Gastroesophageal sphincter (tissue), 4 donors: ENCODE results near the gene NDUFS6. TPM values are rescaled to one million over a fixed set of nuclear protein-coding genes. Genes with fewer than 3 reads are reported as not detected.

Source experiments
- ATAC-seq: fragments of 150-250 bp; one replicate; pipeline ENCODE4 v1.9.1; 2016; ENCODE audit warnings: mild to moderate bottlenecking, moderate library complexity
- H3K27ac ChIP-seq, 4 donors: fragments of 200-600 bp; sonication (generic) in 3 of 4; 1 replicate in 3 of 4; 2 replicates in 1 of 4; pipeline ENCODE4 v1.5.1; 2016 to 2019
- H3K27me3 ChIP-seq: fragments of 200-600 bp; sonication (generic); one replicate; pipeline ENCODE4 v1.5.1; 2019
- H3K36me3 ChIP-seq, 2 donors: fragments of 200-600 bp; sonication (generic); one replicate each; pipeline ENCODE4 v1.5.1; 2019; ENCODE audit warnings: control low read depth in 1 of 2
- H3K4me1 ChIP-seq, 3 donors: fragments of 200-600 bp; sonication (generic); 1 replicate in 2 of 3; 2 replicates in 1 of 3; pipeline ENCODE4 v1.5.1; 2016 to 2019; ENCODE audit warnings: control low read depth in 2 of 3
- H3K4me3 ChIP-seq, 2 donors: fragments of 200-600 bp; sonication (generic); one replicate each; pipeline ENCODE4 v1.5.1; 2019; ENCODE audit warnings: mild to moderate bottlenecking in 1 of 2, moderate library complexity in 1 of 2
- H3K9me3 ChIP-seq, 3 donors: fragments of 200-600 bp; sonication (generic); one replicate each; pipeline ENCODE4 v1.5.1; 2017 to 2019; ENCODE audit warnings: control low read depth in 2 of 3
- CTCF ChIP-seq, 4 experiments: fragments of 200-600 bp in 2 of 4; fragments of 450-650 bp in 2 of 4; sonication (generic) in 1 of 4; IDR thresholded peaks; one replicate each; pipeline ENCODE4 v1.5.1; 2017 to 2019; ENCODE audit warnings: antibody characterized with exemption in 4 of 4, mild to moderate bottlenecking in 2 of 4, moderate library complexity in 2 of 4
- EP300 ChIP-seq: sonication (generic); formaldehyde crosslinking; IDR thresholded peaks from one replicate; pipeline ENCODE4 v1.6.1; 2017; ENCODE audit warnings: antibody characterized with exemption, mild to moderate bottlenecking
- POLR2A ChIP-seq, 2 donors: fragments of 450-650 bp; IDR thresholded peaks; one replicate each; pipeline ENCODE4 v1.6.1; 2017; ENCODE audit warnings: antibody characterized with exemption in 2 of 2, mild to moderate bottlenecking in 2 of 2, moderate library complexity in 1 of 2
- POLR2AphosphoS5 ChIP-seq: sonication (generic); formaldehyde crosslinking; IDR thresholded peaks from one replicate; pipeline ENCODE4 v1.6.1; 2017; ENCODE audit warnings: antibody characterized with exemption
- WGBS, 2 donors: methylation state at CpG; one replicate each; pipeline ENCODE4 v1.1.5; 2018; ENCODE audit warnings: low coverage in 1 of 2; 5-methylcytosine and 5-hydroxymethylcytosine counted together
- total RNA-seq, 4 donors: library from RNA; depleted of rRNA; stranded (reverse); fragments of >200 nt; gene quantifications; one replicate each; pipeline ENCODE4 v1.1.0, GENCODE V29; 2016

NDUFS6 gene
- total RNA-seq, 4 donors from 2014 or later: 44.6 to 82.9 (median 51.6) TPM

- H3K4me1 ChIP-seq: no peaks in the 10 kb centered on the region
- peaks cover 39% of the 10 kb centered on the region for H3K27me3 ChIP-seq
- WGBS, 2 donors: 11 to 30% methylated on average over 10 of the region's 10 CpGs
- no peak overlapping the region for H3K4me3 ChIP-seq
- no peaks in the 10 kb centered on the region for H3K36me3 ChIP-seq
- TF ChIP-seq POLR2AphosphoS5: no peak
- no peak for TF ChIP-seq EP300
- no peak for TF ChIP-seq CTCF (IDR thresholded peaks at IDR 0.05)
- TF ChIP-seq POLR2A (IDR thresholded peaks at IDR 0.05): no peak
- no peak overlapping the region for H3K27ac ChIP-seq
- no peak for ATAC-seq
- no peaks in the 10 kb centered on the region for H3K9me3 ChIP-seq
Measured at GRCh38 chr5:1789834-1790471, 11.3 kb upstream of the NDUFS6 start.

- Histone ChIP-seq H3K36me3 (peaks cover 0 to 8% of the 10 kb centered on the region in 2 donors), H3K27ac (no peak overlapping the region), H3K4me3 (no peak overlapping the region), H3K27me3 (peaks cover 27% of the 10 kb centered on the region), H3K9me3 (no peaks in the 10 kb centered on the region), H3K4me1 (no peaks in the 10 kb centered on the region)
- no peak for TF ChIP-seq CTCF (IDR thresholded peaks at IDR 0.05)
- TF ChIP-seq EP300: no peak
- TF ChIP-seq POLR2A (IDR thresholded peaks at IDR 0.05): no peak
- no peak for TF ChIP-seq POLR2AphosphoS5
- WGBS, 2 donors: 62 to 83% methylated on average over 3 of the region's 3 CpGs
- ATAC-seq: no peak
Measured at GRCh38 chr5:1791176-1791575, 10.0 kb upstream of the NDUFS6 start.

GRCh38 chr5:1792842-1793266 lies 8.4 kb upstream of the NDUFS6 start:
- no peak for ATAC-seq
- peaks cover 0 to 25% of the 10 kb centered on the region in 2 donors for H3K36me3 ChIP-seq
- H3K27ac ChIP-seq: no peak overlapping the region
- TF ChIP-seq POLR2A (IDR thresholded peaks at IDR 0.05) (no peak), EP300 (no peak), CTCF (IDR thresholded peaks at IDR 0.05) (no peak), POLR2AphosphoS5 (no peak)
- WGBS, 2 donors: 71 to 80% methylated on average over 1 to 4 of the region's 8 CpGs
- H3K27me3 ChIP-seq: peaks cover 10% of the 10 kb centered on the region
- no peaks in the 10 kb centered on the region for H3K9me3 ChIP-seq
- no peak overlapping the region for H3K4me3 ChIP-seq
- peaks cover 0 to 13% (median 3%) of the 10 kb centered on the region in 3 donors for H3K4me1 ChIP-seq

GRCh38 chr5:1793301-1793740 lies 7.9 kb upstream of the NDUFS6 start:
- Histone ChIP-seq H3K9me3 (no peaks in the 10 kb centered on the region), H3K4me3 (no peak overlapping the region), H3K4me1 (peaks cover 0 to 18% (median 4%) of the 10 kb centered on the region in 3 donors), H3K27ac (no peak overlapping the region), H3K36me3 (peaks cover 0 to 29% of the 10 kb centered on the region in 2 donors), H3K27me3 (peaks cover 6% of the 10 kb centered on the region)
- 68 to 78% methylated on average over 4 to 8 of the region's 10 CpGs for WGBS, 2 donors
- no peak for ATAC-seq
- TF ChIP-seq POLR2A (IDR thresholded peaks at IDR 0.05): no peak
- TF ChIP-seq POLR2AphosphoS5: no peak
- no peak for TF ChIP-seq EP300
- TF ChIP-seq CTCF (IDR thresholded peaks at IDR 0.05): no peak
